ENCODE measurements around the gene UBE2D1. TPM values are rescaled to one million over a fixed set of nuclear protein-coding genes. Genes with fewer than 3 reads are reported as not detected.
A peak's percentile ranks its signal among the peaks of the same experiment; 100 is the strongest.

The UBE2D1 gene
- total RNA-seq, 2 donors from 2014 or later, result 18.0 to 42.8 TPM

DNA sequence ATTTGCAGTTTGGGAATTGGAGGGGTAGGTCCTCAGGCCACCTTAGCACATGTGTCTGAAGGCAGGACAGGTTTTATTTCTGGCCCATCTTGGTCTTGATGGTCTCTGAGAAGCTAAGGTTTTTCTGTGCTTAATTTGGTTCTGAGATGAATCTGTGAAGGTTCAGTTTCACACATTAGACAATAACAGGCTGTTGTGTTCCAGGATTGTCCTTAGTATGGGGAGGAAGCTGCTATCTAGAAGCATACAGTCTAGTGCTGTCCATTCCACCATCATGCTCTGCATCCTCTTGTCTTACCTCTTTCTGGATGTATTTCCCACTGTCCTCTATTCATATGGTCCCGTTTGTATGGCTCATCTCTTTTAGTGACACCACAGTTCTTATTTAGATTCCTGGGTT lies 7.1 kb downstream of the UBE2D1 start:
- peak overlapping the region in 1 of 2 donors; percentile 26 for H3K27ac ChIP-seq
- H3K4me3 ChIP-seq, result no peak overlapping the region

DNA sequence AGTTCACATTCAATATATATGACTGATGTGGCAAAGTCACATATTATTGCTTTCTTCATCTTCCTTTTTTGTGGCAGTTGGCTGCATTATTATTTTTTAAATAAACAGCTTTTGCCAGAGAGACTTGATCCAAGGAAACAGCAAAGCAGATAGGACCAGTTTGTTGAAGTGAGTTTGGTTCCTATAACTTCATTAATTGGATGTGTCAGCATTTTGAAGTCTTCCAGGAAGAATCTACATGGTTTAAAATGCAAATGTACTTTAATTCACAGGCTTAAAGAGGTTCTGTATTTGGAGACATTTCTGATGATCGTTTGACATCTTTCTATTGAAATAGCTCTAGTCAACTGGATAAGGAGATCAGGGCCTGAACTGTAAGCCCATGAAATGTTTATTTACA lies 13.2 kb downstream of the UBE2D1 start:
- Histone ChIP-seq H3K27me3 (no peaks in the 10 kb centered on the region), H3K4me1 (peaks cover 0 to 26% of the 10 kb centered on the region in 2 donors), H3K36me3 (no peaks in the 10 kb centered on the region), H3K27ac (no peak overlapping the region), H3K4me3 (no peak overlapping the region), H3K9me3 (no peaks in the 10 kb centered on the region)
- TF ChIP-seq, protein P1, sequence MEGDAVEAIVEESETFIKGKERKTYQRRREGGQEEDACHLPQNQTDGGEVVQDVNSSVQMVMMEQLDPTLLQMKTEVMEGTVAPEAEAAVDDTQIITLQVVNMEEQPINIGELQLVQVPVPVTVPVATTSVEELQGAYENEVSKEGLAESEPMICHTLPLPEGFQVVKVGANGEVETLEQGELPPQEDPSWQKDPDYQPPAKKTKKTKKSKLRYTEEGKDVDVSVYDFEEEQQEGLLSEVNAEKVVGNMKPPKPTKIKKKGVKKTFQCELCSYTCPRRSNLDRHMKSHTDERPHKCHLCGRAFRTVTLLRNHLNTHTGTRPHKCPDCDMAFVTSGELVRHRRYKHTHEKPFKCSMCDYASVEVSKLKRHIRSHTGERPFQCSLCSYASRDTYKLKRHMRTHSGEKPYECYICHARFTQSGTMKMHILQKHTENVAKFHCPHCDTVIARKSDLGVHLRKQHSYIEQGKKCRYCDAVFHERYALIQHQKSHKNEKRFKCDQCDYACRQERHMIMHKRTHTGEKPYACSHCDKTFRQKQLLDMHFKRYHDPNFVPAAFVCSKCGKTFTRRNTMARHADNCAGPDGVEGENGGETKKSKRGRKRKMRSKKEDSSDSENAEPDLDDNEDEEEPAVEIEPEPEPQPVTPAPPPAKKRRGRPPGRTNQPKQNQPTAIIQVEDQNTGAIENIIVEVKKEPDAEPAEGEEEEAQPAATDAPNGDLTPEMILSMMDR (IDR thresholded peaks at IDR 0.05), result no peak
- no peak for DNase-seq (ENCODE audit: low spot score)

More for the DNA sequence above, 7.1 kb downstream of the UBE2D1 start:
- DNase-seq (ENCODE audit: low spot score), result no peak
- H3K4me1 ChIP-seq, result peaks cover 0 to 15% of the 10 kb centered on the region in 2 donors
- H3K27me3 ChIP-seq, result no peaks in the 10 kb centered on the region
- TF ChIP-seq, protein P1 (IDR thresholded peaks at IDR 0.05), result no peak
- no peaks in the 10 kb centered on the region for H3K9me3 ChIP-seq
- H3K36me3 ChIP-seq, result no peaks in the 10 kb centered on the region

DNA sequence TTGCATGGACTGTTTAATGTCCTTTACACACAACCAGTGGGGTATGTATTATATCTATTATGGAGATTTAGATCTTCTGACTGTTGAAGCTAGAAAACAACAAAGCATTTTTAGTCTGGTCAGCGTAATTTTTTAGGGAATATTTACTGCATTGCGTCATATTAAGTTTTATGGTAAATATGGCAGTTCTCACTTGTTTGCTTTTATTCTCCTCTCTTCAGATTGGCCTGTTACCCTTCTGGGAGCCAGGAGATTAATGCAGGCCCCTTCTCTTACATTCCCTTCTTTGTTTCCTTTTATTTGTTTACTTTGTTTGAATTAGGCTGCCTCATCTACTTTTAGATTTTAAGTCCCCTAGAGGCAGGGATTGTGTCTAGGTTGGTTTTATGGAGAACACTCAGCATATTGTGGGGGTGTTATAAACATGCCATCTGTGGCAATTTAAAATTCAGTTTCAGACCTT lies 13.8 kb downstream of the UBE2D1 start:
- no peak overlapping the region for H3K4me3 ChIP-seq
- H3K4me1 ChIP-seq, result peaks cover 0 to 26% of the 10 kb centered on the region in 2 donors
- H3K36me3 ChIP-seq, result no peaks in the 10 kb centered on the region
- no peak for DNase-seq (ENCODE audit: low spot score)
- H3K27me3 ChIP-seq, result no peaks in the 10 kb centered on the region
- no peak overlapping the region for H3K27ac ChIP-seq
- TF ChIP-seq, protein P1 (IDR thresholded peaks at IDR 0.05), result no peak
- no peaks in the 10 kb centered on the region for H3K9me3 ChIP-seq

DNA sequence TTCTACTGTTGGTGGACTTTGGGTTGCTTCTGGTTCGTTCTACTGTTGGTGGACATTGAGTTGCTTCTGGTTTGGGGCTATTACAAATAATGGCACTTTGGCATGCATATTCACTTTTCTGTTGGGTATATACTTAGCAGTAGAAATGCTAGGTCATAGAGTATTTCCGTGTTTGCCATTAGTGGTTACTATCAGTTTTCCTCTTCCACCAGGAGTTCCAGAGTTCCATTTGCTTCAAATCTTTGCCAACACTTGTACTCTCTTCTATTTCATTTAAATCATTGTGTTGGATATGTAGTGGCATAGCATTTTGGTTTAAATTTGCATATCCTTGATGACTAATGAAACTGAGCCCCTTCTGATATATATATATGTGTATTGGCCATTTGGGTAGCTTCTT lies 15.2 kb downstream of the UBE2D1 start:
- TF ChIP-seq, protein P1 (IDR thresholded peaks at IDR 0.05), result no peak
- H3K4me3 ChIP-seq, result no peak overlapping the region
- H3K4me1 ChIP-seq, result peaks cover 0 to 32% of the 10 kb centered on the region in 2 donors
- H3K27me3 ChIP-seq, result no peaks in the 10 kb centered on the region
- H3K36me3 ChIP-seq, result no peaks in the 10 kb centered on the region
- no peaks in the 10 kb centered on the region for H3K9me3 ChIP-seq
- no peak for DNase-seq (ENCODE audit: low spot score)
- H3K27ac ChIP-seq, result no peak overlapping the region

DNA sequence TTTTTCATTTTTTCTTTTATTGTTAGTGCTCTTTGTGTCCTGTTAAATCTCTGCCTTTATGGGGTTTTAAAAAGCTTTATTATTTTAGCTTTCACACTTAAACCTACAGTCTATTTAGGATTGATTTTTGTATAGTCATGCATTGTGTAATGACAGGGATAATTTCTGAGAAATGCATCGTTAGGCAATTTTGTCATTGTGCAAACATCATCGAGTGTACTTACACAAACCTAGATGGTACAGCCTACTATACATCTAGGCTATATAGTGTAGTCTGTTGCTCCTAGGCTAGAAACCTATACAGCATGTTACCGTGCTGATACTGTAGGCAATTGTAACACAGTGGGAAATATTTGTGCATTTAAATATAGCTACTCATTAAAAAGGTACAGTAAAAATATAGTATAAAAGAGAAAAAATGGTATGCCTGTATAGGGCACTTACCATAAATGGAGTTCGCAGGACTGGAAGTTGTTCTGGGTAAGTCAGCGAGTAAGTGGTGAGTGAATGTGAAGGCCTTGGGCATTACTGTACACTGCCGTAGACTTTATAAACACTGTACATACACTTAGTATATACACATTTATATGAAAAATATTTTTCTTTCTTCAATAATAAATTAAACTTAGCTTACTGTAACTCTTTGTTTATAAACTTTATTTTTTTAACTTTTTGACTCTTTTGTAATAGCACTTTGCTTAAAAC lies 16.0 kb downstream of the UBE2D1 start:
- H3K4me3 ChIP-seq, result no peak overlapping the region
- H3K36me3 ChIP-seq, result no peaks in the 10 kb centered on the region
- no peak for DNase-seq (ENCODE audit: low spot score)
- peaks cover 0 to 39% of the 10 kb centered on the region in 2 donors for H3K4me1 ChIP-seq
- no peaks in the 10 kb centered on the region for H3K27me3 ChIP-seq
- no peak overlapping the region for H3K27ac ChIP-seq
- no peaks in the 10 kb centered on the region for H3K9me3 ChIP-seq
- TF ChIP-seq, protein P1 (IDR thresholded peaks at IDR 0.05), result no peak

Measured in right atrium auricular region (tissue), 2 donors.